Embryonic facial prominence (tissue), 1 donor: ENCODE results near the gene LSM14A.
"Not testable (repeated sequence)": the region's sequence is repeated elsewhere in the genome, so short reads cannot be mapped to it uniquely, and the experiment has no call there.

Experiments used
- DNase-seq: peaks from one replicate; pipeline ENCODE4 v3.0.0-alpha.2; 2016; ENCODE audit errors: extremely low spot score

The LSM14A gene

GRCh38 chr19:34189917-34190425, 17.7 kb downstream of the LSM14A start:
- DNase-seq, result no peak

- no peak for DNase-seq
Measured at GRCh38 chr19:34191355-34191962, 19.2 kb downstream of the LSM14A start.

GRCh38 chr19:34193439-34193838, 21.1 kb downstream of the LSM14A start:
- no peak for DNase-seq

GRCh38 chr19:34193876-34194275, 21.6 kb downstream of the LSM14A start:
- DNase-seq, result no peak

GRCh38 chr19:34201133-34201532, 28.8 kb downstream of the LSM14A start:
- no peak for DNase-seq

GRCh38 chr19:34205324-34205723, 33.0 kb downstream of the LSM14A start:
- not testable (repeated sequence) for DNase-seq

GRCh38 chr19:34208291-34208884, 36.1 kb downstream of the LSM14A start:
- DNase-seq, result no peak

- DNase-seq, result no peak
Measured at GRCh38 chr19:34209726-34210125, 37.4 kb downstream of the LSM14A start.

- no peak for DNase-seq
Measured at GRCh38 chr19:34213283-34213682, 41.0 kb downstream of the LSM14A start.

- DNase-seq, result no peak
Measured at GRCh38 chr19:34214040-34214439, 41.7 kb downstream of the LSM14A start.

GRCh38 chr19:34215006-34215665, 42.8 kb downstream of the LSM14A start:
- no peak for DNase-seq

GRCh38 chr19:34215666-34216038, 43.3 kb downstream of the LSM14A start:
- DNase-seq, result no peak

GRCh38 chr19:34216745-34217219, 44.5 kb downstream of the LSM14A start:
- not testable (repeated sequence) for DNase-seq

GRCh38 chr19:34217952-34218817, 45.9 kb downstream of the LSM14A start:
- DNase-seq, result peak; percentile 24

GRCh38 chr19:34218818-34219164, 46.5 kb downstream of the LSM14A start:
- no peak for DNase-seq

- DNase-seq, result no peak
Measured at GRCh38 chr19:34220472-34221063, 48.3 kb downstream of the LSM14A start.

GRCh38 chr19:34222386-34222785, 50.1 kb downstream of the LSM14A start:
- no peak for DNase-seq

GRCh38 chr19:34224996-34225658, 52.8 kb downstream of the LSM14A start:
- DNase-seq, result no peak

- no peak for DNase-seq
Measured at GRCh38 chr19:34225659-34226015, 53.3 kb downstream of the LSM14A start.

GRCh38 chr19:34226036-34226435, 53.7 kb downstream of the LSM14A start:
- no peak for DNase-seq

GRCh38 chr19:34228347-34228746, 56.0 kb downstream of the LSM14A start:
- no peak for DNase-seq
